ENCODE results near the gene TUBB4A. TPM values are rescaled to one million over a fixed set of nuclear protein-coding genes. Genes with fewer than 3 reads are reported as not detected.
A peak's percentile ranks its signal among the peaks of the same experiment; 100 is the strongest.

TUBB4A gene
- total RNA-seq, 1 donor from 2014 or later = 2.4 TPM

- Histone ChIP-seq H3K36me3 (no peaks in the 10 kb centered on the region), H3K79me2 (ENCODE audit: low read depth) (no peaks in the 10 kb centered on the region), H2AFZ (replicated peaks) (no peak overlapping the region), H3K9ac (no peak overlapping the region), H3K27ac (no peak overlapping the region), H3K4me3 (no peak overlapping the region), H3K4me1 (no peaks in the 10 kb centered on the region), H3K27me3 (no peaks in the 10 kb centered on the region), H3K9me3 (ENCODE audit: low read depth) (no peaks in the 10 kb centered on the region), H4K20me1 (ENCODE audit: low read depth) (no peaks in the 10 kb centered on the region), H3F3A (ENCODE audit: low read depth) (no peaks in the 10 kb centered on the region), H3K4me2 (no peak overlapping the region)
- no peak overlapping the region for H3K27ac Mint-ChIP-seq
- H3K4me1 Mint-ChIP-seq = peaks cover 27% of the 10 kb centered on the region
- no peaks in the 10 kb centered on the region for H3K36me3 Mint-ChIP-seq
- H3K9me3 Mint-ChIP-seq = no peaks in the 10 kb centered on the region
- H3K4me3 Mint-ChIP-seq = no peak overlapping the region
- peaks cover 19% of the 10 kb centered on the region for H3K27me3 Mint-ChIP-seq (ENCODE audit: insufficient read depth, low read depth)
- DNase-seq (ENCODE audit: low spot score) = no peak
- no peak for TF ChIP-seq EZH2phosphoT487 (IDR thresholded peaks at IDR 0.05)
- no peak for TF ChIP-seq EZH2 (IDR thresholded peaks at IDR 0.05)
- no peak for TF ChIP-seq CTCF (IDR thresholded peaks at IDR 0.05)
Measured at GRCh38 chr19:6518145-6518911, 16.2 kb upstream of the TUBB4A start.

- no peak overlapping the region for H3K27ac Mint-ChIP-seq
- no peaks in the 10 kb centered on the region for H3K9me3 Mint-ChIP-seq
- H3K36me3 Mint-ChIP-seq = no peaks in the 10 kb centered on the region
Measured at GRCh38 chr19:6516659-6517291, 14.7 kb upstream of the TUBB4A start.

GRCh38 chr19:6516018-6516658, 14.0 kb upstream of the TUBB4A start:
- no peaks in the 10 kb centered on the region for H3K36me3 Mint-ChIP-seq
- Histone ChIP-seq H3K4me2 (peak overlapping the region; percentile 79), H3K9me3 (ENCODE audit: low read depth) (no peaks in the 10 kb centered on the region), H3K9ac (no peak overlapping the region), H3K4me3 (peak overlapping the region; percentile 48), H3F3A (ENCODE audit: low read depth) (no peaks in the 10 kb centered on the region), H3K27ac (no peak overlapping the region), H2AFZ (replicated peaks) (peak overlapping the region; percentile 63), H3K4me1 (no peaks in the 10 kb centered on the region), H3K36me3 (no peaks in the 10 kb centered on the region), H4K20me1 (ENCODE audit: low read depth) (no peaks in the 10 kb centered on the region), H3K79me2 (ENCODE audit: low read depth) (no peaks in the 10 kb centered on the region), H3K27me3 (no peaks in the 10 kb centered on the region)
- H3K4me3 Mint-ChIP-seq = peak overlapping the region; percentile 87
- H3K9me3 Mint-ChIP-seq = no peaks in the 10 kb centered on the region
- H3K27ac Mint-ChIP-seq = peak overlapping the region; percentile 44
- H3K4me1 Mint-ChIP-seq = peaks cover 27% of the 10 kb centered on the region
- H3K27me3 Mint-ChIP-seq (ENCODE audit: insufficient read depth, low read depth) = peaks cover 19% of the 10 kb centered on the region
- TF ChIP-seq EZH2phosphoT487 (IDR thresholded peaks at IDR 0.05) = no peak
- peak; percentile 96 for DNase-seq (ENCODE audit: low spot score)

More at GRCh38 chr19:6516659-6517291, 14.7 kb upstream of the TUBB4A start:
- peaks cover 19% of the 10 kb centered on the region for H3K27me3 Mint-ChIP-seq (ENCODE audit: insufficient read depth, low read depth)
- TF ChIP-seq EZH2 (IDR thresholded peaks at IDR 0.05) (no peak), CTCF (IDR thresholded peaks at IDR 0.05) (peak; percentile 99)
- peak overlapping the region; percentile 79 for H3K4me2 ChIP-seq
- H3K9ac ChIP-seq = no peak overlapping the region
- H3F3A ChIP-seq (ENCODE audit: low read depth) = no peaks in the 10 kb centered on the region
- no peaks in the 10 kb centered on the region for H3K27me3 ChIP-seq
- H3K4me1 ChIP-seq = no peaks in the 10 kb centered on the region
- no peaks in the 10 kb centered on the region for H4K20me1 ChIP-seq (ENCODE audit: low read depth)
- no peaks in the 10 kb centered on the region for H3K79me2 ChIP-seq (ENCODE audit: low read depth)
- no peaks in the 10 kb centered on the region for H3K36me3 ChIP-seq
- H3K4me3 Mint-ChIP-seq = peak overlapping the region; percentile 87
- no peak overlapping the region for H3K27ac ChIP-seq
- H3K4me1 Mint-ChIP-seq = peaks cover 27% of the 10 kb centered on the region
- no peaks in the 10 kb centered on the region for H3K9me3 ChIP-seq (ENCODE audit: low read depth)
- H3K4me3 ChIP-seq = peak overlapping the region; percentile 48
- H2AFZ ChIP-seq (replicated peaks) = peak overlapping the region; percentile 63
- DNase-seq (ENCODE audit: low spot score) = peak; percentile 96
